Vagina (tissue), 2 donors: ENCODE results near the gene ZNF804A. TPM values are rescaled to one million over a fixed set of nuclear protein-coding genes. Genes with fewer than 3 reads are reported as not detected.

ENCODE experiments used
- DNase-seq, 2 donors: peaks; one replicate each; pipeline ENCODE4 v3.0.0-alpha.2; 2017; ENCODE audit errors: extremely low spot score in 2 of 2
- H3K27ac ChIP-seq: fragments of 200-600 bp; sonication (generic); one replicate; pipeline ENCODE4 v1.5.1; 2019
- H3K27me3 ChIP-seq: fragments of 200-600 bp; sonication (generic); one replicate; pipeline ENCODE4 v1.5.1; 2019
- H3K36me3 ChIP-seq, 2 donors: fragments of 200-600 bp; sonication (generic); one replicate each; pipeline ENCODE4 v1.5.1; 2017 to 2019
- H3K4me1 ChIP-seq: fragments of 200-600 bp; sonication (generic); one replicate; pipeline ENCODE4 v1.5.1; 2019
- H3K4me3 ChIP-seq, 2 donors: fragments of 200-600 bp; sonication (generic); 1 replicate in 1 of 2; 2 replicates in 1 of 2; pipeline ENCODE4 v1.5.1; 2016 to 2019
- H3K9me3 ChIP-seq: fragments of 200-600 bp; sonication (generic); one replicate; pipeline ENCODE4 v1.5.1; 2019
- POLR2A ChIP-seq, 2 donors: fragments of 450-650 bp; IDR thresholded peaks; one replicate each; pipeline ENCODE4 v1.6.1; 2017; ENCODE audit warnings: antibody characterized with exemption in 2 of 2, mild to moderate bottlenecking in 2 of 2, moderate library complexity in 2 of 2
- POLR2AphosphoS5 ChIP-seq, 2 donors: sonication (generic); formaldehyde crosslinking; IDR thresholded peaks; one replicate each; pipeline ENCODE4 v1.9.0; 2017; ENCODE audit warnings: antibody characterized with exemption in 2 of 2, mild to moderate bottlenecking in 2 of 2, low read depth in 1 of 2; ENCODE audit not compliant: insufficient read depth in 1 of 2
- intact Hi-C: fragments of 100-400 bp; cut with DNase I; formaldehyde crosslinking; loops from one replicate; pipeline ENCODE4 v1.15.1; 2023
- total RNA-seq: library from RNA; depleted of rRNA; stranded (reverse); fragments of >200 nt; gene quantifications from one replicate; pipeline ENCODE4 v1.2.3, GENCODE V29; 2016
- TF ChIP-seq, protein P1 (sequence below), 3 experiments: fragments of 450-650 bp in 2 of 3; fragments of 200-600 bp in 1 of 3; sonication (generic) in 1 of 3; IDR thresholded peaks; one replicate each; pipeline ENCODE4 v1.5.1; 2017 to 2019; ENCODE audit warnings: antibody characterized with exemption in 3 of 3, mild to moderate bottlenecking in 2 of 3, moderate library complexity in 2 of 3

ZNF804A gene
- total RNA-seq = 1.2 TPM

DNA sequence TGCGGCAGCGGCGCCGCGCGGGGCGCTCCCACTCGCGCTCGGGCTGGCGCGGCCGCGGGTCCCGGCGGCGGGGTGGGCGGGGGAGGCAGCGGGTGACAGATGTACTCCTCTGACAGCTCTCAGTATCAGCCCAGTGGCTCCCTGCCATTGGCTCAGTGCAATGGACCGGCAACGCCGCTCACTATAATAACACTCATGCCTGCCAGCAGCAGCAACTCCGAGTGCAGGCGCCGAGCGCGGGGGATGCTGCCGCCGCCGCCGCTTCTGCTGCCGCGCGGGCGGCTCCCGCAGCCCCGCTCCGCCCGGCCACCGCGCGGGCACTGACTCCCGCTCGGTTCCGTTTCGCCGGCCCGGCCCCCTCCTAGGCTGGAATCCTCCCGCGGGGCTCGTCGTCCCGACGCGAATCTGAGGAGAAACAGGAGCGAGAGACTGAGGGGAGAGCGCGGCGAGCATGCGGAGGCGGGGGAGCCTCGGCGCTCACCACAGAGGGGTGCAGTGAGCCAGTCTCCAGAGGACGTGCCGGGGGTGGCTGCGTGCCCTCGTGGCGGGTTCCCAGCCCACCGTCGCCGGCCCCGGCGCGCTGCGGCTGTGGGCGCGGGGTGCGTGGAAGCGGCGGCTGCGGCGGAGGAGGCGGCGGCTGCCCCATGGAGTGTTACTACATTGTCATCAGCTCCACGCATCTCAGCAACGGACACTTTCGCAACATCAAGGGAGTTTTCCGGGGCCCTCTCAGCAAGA is at the start of gene ZNF804A:
ZNF804A (plus strand) TSS at position 214 of the 738 bp plus-strand sequence; CDS start at position 645, 431 bp downstream.
- intact Hi-C loops = no loop called here
- H3K4me3 ChIP-seq = peak within 1 kb of the TSS; percentile 52 to 80
- no peak for TF ChIP-seq POLR2A (IDR thresholded peaks at IDR 0.05)
- TF ChIP-seq POLR2AphosphoS5 (IDR thresholded peaks at IDR 0.05; ENCODE audit: insufficient read depth in 1 of 2, low read depth in 1 of 2) = no peak
- TF ChIP-seq, protein P1, sequence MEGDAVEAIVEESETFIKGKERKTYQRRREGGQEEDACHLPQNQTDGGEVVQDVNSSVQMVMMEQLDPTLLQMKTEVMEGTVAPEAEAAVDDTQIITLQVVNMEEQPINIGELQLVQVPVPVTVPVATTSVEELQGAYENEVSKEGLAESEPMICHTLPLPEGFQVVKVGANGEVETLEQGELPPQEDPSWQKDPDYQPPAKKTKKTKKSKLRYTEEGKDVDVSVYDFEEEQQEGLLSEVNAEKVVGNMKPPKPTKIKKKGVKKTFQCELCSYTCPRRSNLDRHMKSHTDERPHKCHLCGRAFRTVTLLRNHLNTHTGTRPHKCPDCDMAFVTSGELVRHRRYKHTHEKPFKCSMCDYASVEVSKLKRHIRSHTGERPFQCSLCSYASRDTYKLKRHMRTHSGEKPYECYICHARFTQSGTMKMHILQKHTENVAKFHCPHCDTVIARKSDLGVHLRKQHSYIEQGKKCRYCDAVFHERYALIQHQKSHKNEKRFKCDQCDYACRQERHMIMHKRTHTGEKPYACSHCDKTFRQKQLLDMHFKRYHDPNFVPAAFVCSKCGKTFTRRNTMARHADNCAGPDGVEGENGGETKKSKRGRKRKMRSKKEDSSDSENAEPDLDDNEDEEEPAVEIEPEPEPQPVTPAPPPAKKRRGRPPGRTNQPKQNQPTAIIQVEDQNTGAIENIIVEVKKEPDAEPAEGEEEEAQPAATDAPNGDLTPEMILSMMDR (IDR thresholded peaks at IDR 0.05) = no peak
- H3K27me3 ChIP-seq = no peaks in the 10 kb centered on the region
- peak within 1 kb of the TSS; percentile 73 for H3K27ac ChIP-seq
- H3K4me1 ChIP-seq = peaks cover 11% of the 10 kb centered on the region
- DNase-seq = no peak
- H3K9me3 ChIP-seq = no peaks in the 10 kb centered on the region
- H3K36me3 ChIP-seq = no peaks in the 10 kb centered on the region

DNA sequence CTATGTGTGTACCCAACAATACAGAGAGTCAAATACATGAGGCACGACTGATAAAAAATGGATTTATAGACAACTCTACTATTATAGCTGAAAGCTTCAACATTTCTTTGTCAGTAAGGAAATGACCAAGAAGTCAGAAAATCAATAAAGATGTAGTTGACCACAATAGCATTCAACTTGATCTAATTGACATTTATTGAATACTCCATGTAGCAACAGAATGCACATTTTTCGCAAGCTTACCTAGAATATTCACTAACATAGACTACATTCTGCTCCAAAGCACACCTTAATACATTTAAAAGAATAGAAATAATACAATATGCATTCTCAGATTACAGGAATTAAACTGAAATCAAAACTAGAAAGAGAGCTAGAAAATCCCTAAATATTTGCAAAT is 49.2 kb upstream of the ZNF804A start:
- Histone ChIP-seq H3K27me3 (no peaks in the 10 kb centered on the region), H3K4me3 (no peak overlapping the region), H3K4me1 (no peaks in the 10 kb centered on the region), H3K36me3 (no peaks in the 10 kb centered on the region), H3K27ac (no peak overlapping the region), H3K9me3 (no peaks in the 10 kb centered on the region)
- intact Hi-C loops = no loop called here
- TF ChIP-seq, protein P1 (IDR thresholded peaks at IDR 0.05) = no peak
- TF ChIP-seq POLR2A (IDR thresholded peaks at IDR 0.05) = no peak
- TF ChIP-seq POLR2AphosphoS5 (IDR thresholded peaks at IDR 0.05; ENCODE audit: insufficient read depth in 1 of 2, low read depth in 1 of 2) = no peak
- DNase-seq = no peak

DNA sequence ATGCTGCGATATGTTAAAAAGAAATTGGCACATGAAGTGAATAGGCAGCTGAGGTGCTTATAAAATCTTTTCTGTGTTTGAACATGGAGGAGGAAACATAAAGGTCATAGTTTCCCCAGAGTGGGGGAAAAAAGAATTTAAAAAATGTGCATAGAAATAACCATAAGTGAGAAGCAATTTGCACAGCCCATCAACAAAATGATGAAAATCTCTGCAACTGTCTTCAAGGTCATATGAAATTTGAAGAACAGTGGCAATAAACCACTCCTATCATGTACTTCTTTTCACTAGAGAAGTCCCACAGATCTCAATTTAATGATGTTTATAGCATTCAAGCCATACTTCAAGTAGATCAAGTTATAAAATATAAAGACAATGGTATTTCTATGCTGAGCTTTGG is 46.7 kb upstream of the ZNF804A start:
- Histone ChIP-seq H3K27me3 (no peaks in the 10 kb centered on the region), H3K4me3 (no peak overlapping the region), H3K9me3 (no peaks in the 10 kb centered on the region), H3K27ac (no peak overlapping the region), H3K36me3 (no peaks in the 10 kb centered on the region), H3K4me1 (no peaks in the 10 kb centered on the region)
- DNase-seq = no peak
- TF ChIP-seq POLR2AphosphoS5 (IDR thresholded peaks at IDR 0.05; ENCODE audit: insufficient read depth in 1 of 2, low read depth in 1 of 2) = no peak
- TF ChIP-seq POLR2A (IDR thresholded peaks at IDR 0.05) = no peak
- TF ChIP-seq, protein P1 (IDR thresholded peaks at IDR 0.05) = no peak
- intact Hi-C loops = no loop called here

DNA sequence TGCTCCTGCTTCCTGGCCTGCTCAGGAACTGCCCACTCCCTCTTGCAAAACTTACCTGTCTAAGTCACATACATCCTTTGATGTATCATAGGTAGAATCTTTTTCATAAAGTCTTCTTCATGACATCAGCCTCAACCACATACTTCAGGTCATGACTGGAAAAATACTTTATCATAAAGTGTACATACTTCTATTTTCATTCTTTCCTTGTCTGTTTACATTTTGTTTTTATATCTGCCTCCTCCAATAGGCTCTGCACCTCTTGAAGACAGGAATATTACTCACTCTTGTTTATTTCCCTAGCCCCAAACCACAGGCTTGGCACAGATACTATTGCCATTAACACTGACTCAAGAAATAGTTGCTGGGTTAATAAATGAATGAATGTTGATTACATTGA is 43.6 kb upstream of the ZNF804A start:
- no peaks in the 10 kb centered on the region for H3K9me3 ChIP-seq
- intact Hi-C loops = no loop called here
- TF ChIP-seq POLR2A (IDR thresholded peaks at IDR 0.05) = no peak
- TF ChIP-seq, protein P1 (IDR thresholded peaks at IDR 0.05) = no peak
- TF ChIP-seq POLR2AphosphoS5 (IDR thresholded peaks at IDR 0.05; ENCODE audit: insufficient read depth in 1 of 2, low read depth in 1 of 2) = no peak

DNA sequence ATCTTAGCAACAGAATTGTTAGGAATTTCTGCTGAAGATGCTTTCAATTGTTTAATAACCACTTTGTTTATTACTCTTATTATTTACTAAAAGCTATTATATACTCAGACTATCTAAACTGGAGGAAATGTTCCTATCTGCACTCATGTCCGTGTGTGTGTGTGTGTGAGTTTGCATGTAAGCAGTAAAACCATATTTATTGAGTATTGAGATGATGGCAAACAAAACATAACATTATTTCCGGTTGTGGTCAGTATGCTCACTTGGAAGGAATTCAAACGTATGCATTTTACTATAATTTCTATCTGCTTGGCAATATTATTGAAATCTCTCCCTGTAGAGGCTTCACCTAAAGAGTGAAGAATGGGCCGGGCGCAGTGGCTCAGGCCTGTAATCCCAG is 43.0 kb upstream of the ZNF804A start:
- TF ChIP-seq, protein P1 (IDR thresholded peaks at IDR 0.05) = no peak
- TF ChIP-seq POLR2A (IDR thresholded peaks at IDR 0.05) (no peak), POLR2AphosphoS5 (IDR thresholded peaks at IDR 0.05; ENCODE audit: insufficient read depth in 1 of 2, low read depth in 1 of 2) (no peak)

More for the DNA sequence above, 43.6 kb upstream of the ZNF804A start:
- no peak overlapping the region for H3K4me3 ChIP-seq
- H3K4me1 ChIP-seq = no peaks in the 10 kb centered on the region
- DNase-seq = no peak
- H3K36me3 ChIP-seq = no peaks in the 10 kb centered on the region
- no peaks in the 10 kb centered on the region for H3K27me3 ChIP-seq
- H3K27ac ChIP-seq = no peak overlapping the region

More for the DNA sequence above, 43.0 kb upstream of the ZNF804A start:
- Histone ChIP-seq H3K4me3 (no peak overlapping the region), H3K27me3 (no peaks in the 10 kb centered on the region), H3K36me3 (no peaks in the 10 kb centered on the region), H3K9me3 (no peaks in the 10 kb centered on the region), H3K27ac (no peak overlapping the region), H3K4me1 (no peaks in the 10 kb centered on the region)
- DNase-seq = no peak
- intact Hi-C loops = no loop called here
